Suprapubic skin (tissue), 4 donors: ENCODE data around the gene PTPN21. TPM values are rescaled to one million over a fixed set of nuclear protein-coding genes. Genes with fewer than 3 reads are reported as not detected.

Experiments
- DNase-seq, 2 donors: peaks; one replicate each; pipeline ENCODE4 v3.0.0-alpha.2; 2019; ENCODE audit warnings: low spot score in 2 of 2
- H3K27ac ChIP-seq: fragments of 200-600 bp; sonication (generic); one replicate; pipeline ENCODE4 v1.5.1; 2019
- H3K27me3 ChIP-seq: fragments of 200-600 bp; sonication (generic); one replicate; pipeline ENCODE4 v1.5.1; 2019
- H3K36me3 ChIP-seq: fragments of 200-600 bp; sonication (generic); one replicate; pipeline ENCODE4 v1.5.1; 2019
- H3K4me1 ChIP-seq: fragments of 200-600 bp; sonication (generic); one replicate; pipeline ENCODE4 v1.5.1; 2019
- H3K4me3 ChIP-seq: fragments of 200-600 bp; sonication (generic); one replicate; pipeline ENCODE4 v1.5.1; 2019; ENCODE audit warnings: mild to moderate bottlenecking
- H3K9me3 ChIP-seq: fragments of 200-600 bp; sonication (generic); one replicate; pipeline ENCODE4 v1.5.1; 2019
- CTCF ChIP-seq, 2 donors: fragments of 200-600 bp in 1 of 2; fragments of 450-650 bp in 1 of 2; sonication (generic) in 1 of 2; IDR thresholded peaks; one replicate each; pipeline ENCODE4 v1.5.1; 2016 to 2019; ENCODE audit warnings: antibody characterized with exemption in 2 of 2, mild to moderate bottlenecking in 1 of 2, moderate library complexity in 1 of 2
- EP300 ChIP-seq: sonication (generic); formaldehyde crosslinking; IDR thresholded peaks from one replicate; pipeline ENCODE4 v1.6.1; 2017; ENCODE audit warnings: antibody characterized with exemption
- POLR2A ChIP-seq, 2 donors: fragments of 450-650 bp; IDR thresholded peaks; one replicate each; pipeline ENCODE4 v1.6.1; 2017; ENCODE audit warnings: antibody characterized with exemption in 2 of 2, mild to moderate bottlenecking in 2 of 2, moderate library complexity in 2 of 2
- POLR2AphosphoS5 ChIP-seq, 3 donors: sonication (generic); formaldehyde crosslinking; IDR thresholded peaks; one replicate each; pipeline ENCODE4 v1.6.1; 2017; ENCODE audit warnings: antibody characterized with exemption in 3 of 3
- WGBS: methylation state at CpG from one replicate; pipeline ENCODE4 v1.1.5; 2018; 5-methylcytosine and 5-hydroxymethylcytosine counted together
- total RNA-seq, 4 donors: library from RNA; depleted of rRNA; stranded (reverse); fragments of >200 nt; gene quantifications; one replicate each; pipeline ENCODE4 v1.1.0, GENCODE V29; 2016

The PTPN21 gene
- total RNA-seq, 4 donors from 2014 or later: 33.2 to 71.1 (median 39.9) TPM

DNA sequence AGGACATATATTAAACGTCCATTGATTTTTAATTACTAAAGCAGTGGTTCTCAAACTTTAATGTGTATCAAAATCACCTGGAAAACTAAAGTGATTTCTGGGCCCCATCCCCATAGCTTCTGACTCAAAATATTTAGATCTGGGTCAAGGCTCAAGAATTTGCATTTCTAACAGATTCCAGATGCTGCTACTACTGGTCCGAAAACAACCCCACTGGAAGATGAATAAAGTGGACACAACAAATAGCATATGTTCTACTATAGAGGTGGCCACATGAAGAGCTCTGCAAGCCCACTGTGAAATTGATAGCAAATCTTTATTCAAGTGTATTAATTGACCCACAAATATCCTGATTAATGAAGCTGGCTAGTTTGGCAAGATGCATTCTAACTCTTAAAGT is 99.9 kb downstream of the PTPN21 start:
- Histone ChIP-seq H3K9me3 (no peaks in the 10 kb centered on the region), H3K4me1 (no peaks in the 10 kb centered on the region), H3K4me3 (no peak overlapping the region), H3K36me3 (peaks cover 27% of the 10 kb centered on the region), H3K27me3 (no peaks in the 10 kb centered on the region), H3K27ac (no peak overlapping the region)
- 73% methylated on average over 2 of the region's 2 CpGs for WGBS
- TF ChIP-seq POLR2A (IDR thresholded peaks at IDR 0.05) (no peak), CTCF (IDR thresholded peaks at IDR 0.05) (no peak), EP300 (no peak), POLR2AphosphoS5 (IDR thresholded peaks at IDR 0.05) (no peak)
- no peak for DNase-seq

DNA sequence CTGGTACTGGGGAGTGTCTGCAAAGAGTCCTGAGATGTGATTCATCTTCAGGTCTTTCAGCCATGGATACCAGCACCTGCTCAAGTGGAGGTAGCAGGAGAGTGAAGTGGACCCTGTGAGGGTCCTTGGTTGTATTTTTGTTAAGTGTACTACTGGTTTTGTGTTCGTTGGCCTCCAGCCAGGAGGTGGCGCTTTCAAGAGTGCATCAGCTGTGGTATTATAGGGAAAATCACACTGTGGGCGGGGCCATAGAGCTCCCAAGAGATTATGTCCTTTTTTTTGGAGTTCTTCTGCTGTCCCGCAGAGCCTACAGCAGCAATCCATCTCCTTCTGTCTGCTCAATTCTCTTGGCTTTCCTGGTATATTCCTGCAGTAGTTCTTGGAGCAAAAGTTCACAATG is 102.6 kb downstream of the PTPN21 start:
- Histone ChIP-seq H3K4me1 (no peaks in the 10 kb centered on the region), H3K36me3 (peaks cover 29% of the 10 kb centered on the region), H3K27ac (no peak overlapping the region), H3K9me3 (no peaks in the 10 kb centered on the region), H3K4me3 (no peak overlapping the region), H3K27me3 (no peaks in the 10 kb centered on the region)
- 95% methylated on average over 4 of the region's 4 CpGs for whole genome bisulfite sequencing
- TF ChIP-seq EP300 (no peak), POLR2A (IDR thresholded peaks at IDR 0.05) (no peak), CTCF (IDR thresholded peaks at IDR 0.05) (no peak), POLR2AphosphoS5 (IDR thresholded peaks at IDR 0.05) (no peak)
- DNase-seq: no peak

GRCh38 chr14:88439088-88439487 is 115.7 kb downstream of the PTPN21 start:
- DNase-seq: no peak
- Histone ChIP-seq H3K4me3 (no peak overlapping the region), H3K27me3 (no peaks in the 10 kb centered on the region), H3K9me3 (no peaks in the 10 kb centered on the region), H3K4me1 (no peaks in the 10 kb centered on the region), H3K27ac (no peak overlapping the region), H3K36me3 (peaks cover 37% of the 10 kb centered on the region)
- TF ChIP-seq POLR2AphosphoS5 (IDR thresholded peaks at IDR 0.05) (no peak), EP300 (no peak), CTCF (IDR thresholded peaks at IDR 0.05) (no peak), POLR2A (IDR thresholded peaks at IDR 0.05) (no peak)
- WGBS: 93% methylated on average over 2 of the region's 2 CpGs

- H3K4me1 ChIP-seq: no peaks in the 10 kb centered on the region
- no peak for DNase-seq
- no peak overlapping the region for H3K27ac ChIP-seq
- no peaks in the 10 kb centered on the region for H3K9me3 ChIP-seq
- peaks cover 37% of the 10 kb centered on the region for H3K36me3 ChIP-seq
- 93% methylated on average over 5 of the region's 5 CpGs for WGBS
- no peak for TF ChIP-seq CTCF (IDR thresholded peaks at IDR 0.05)
- TF ChIP-seq POLR2A (IDR thresholded peaks at IDR 0.05): no peak
- no peak for TF ChIP-seq POLR2AphosphoS5 (IDR thresholded peaks at IDR 0.05)
- no peak for TF ChIP-seq EP300
- no peaks in the 10 kb centered on the region for H3K27me3 ChIP-seq
- no peak overlapping the region for H3K4me3 ChIP-seq
Observed at GRCh38 chr14:88437658-88438057, 117.1 kb downstream of the PTPN21 start.

DNA sequence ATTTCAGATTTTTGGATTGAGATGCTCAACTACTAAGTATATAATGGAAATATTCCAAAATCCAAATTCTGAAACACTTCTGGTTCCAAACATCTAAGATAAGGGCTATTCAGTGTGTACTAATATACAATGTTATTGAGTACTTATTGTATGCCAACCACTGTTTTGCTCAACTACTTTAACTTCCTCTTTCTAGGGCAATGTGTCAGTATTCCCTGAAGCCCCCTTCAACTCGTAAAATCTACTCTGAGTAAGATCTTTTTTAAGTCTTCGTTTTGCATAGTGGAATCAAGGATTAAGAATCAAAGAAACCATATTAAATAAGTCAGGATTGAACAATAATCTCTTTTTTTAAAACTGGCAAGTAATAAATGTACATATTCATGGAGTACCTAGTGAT is 123.8 kb downstream of the PTPN21 start:
- DNase-seq: no peak
- Histone ChIP-seq H3K4me3 (no peak overlapping the region), H3K27me3 (no peaks in the 10 kb centered on the region), H3K27ac (no peak overlapping the region), H3K36me3 (peaks cover 11% of the 10 kb centered on the region), H3K9me3 (no peaks in the 10 kb centered on the region), H3K4me1 (no peaks in the 10 kb centered on the region)
- TF ChIP-seq EP300 (no peak), POLR2AphosphoS5 (IDR thresholded peaks at IDR 0.05) (no peak)
- 88% methylated on average over 2 of the region's 2 CpGs for WGBS

DNA sequence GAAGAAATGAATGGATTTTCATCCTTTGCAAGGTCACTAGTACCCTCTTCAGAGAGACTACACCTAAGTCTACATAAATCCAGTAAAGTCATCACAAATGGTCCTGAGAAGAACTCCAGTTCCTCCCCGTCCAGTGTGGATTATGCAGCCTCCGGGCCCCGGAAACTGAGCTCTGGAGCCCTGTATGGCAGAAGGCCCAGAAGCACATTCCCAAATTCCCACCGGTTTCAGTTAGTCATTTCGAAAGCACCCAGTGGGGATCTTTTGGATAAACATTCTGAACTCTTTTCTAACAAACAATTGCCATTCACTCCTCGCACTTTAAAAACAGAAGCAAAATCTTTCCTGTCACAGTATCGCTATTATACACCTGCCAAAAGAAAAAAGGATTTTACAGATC is 128.5 kb downstream of the PTPN21 start:
- peaks cover 11% of the 10 kb centered on the region for H3K36me3 ChIP-seq
- TF ChIP-seq POLR2A (IDR thresholded peaks at IDR 0.05) (no peak), CTCF (IDR thresholded peaks at IDR 0.05) (no peak), EP300 (no peak), POLR2AphosphoS5 (IDR thresholded peaks at IDR 0.05) (no peak)
- 90% methylated on average over 7 of the region's 7 CpGs for WGBS
- no peaks in the 10 kb centered on the region for H3K4me1 ChIP-seq
- no peaks in the 10 kb centered on the region for H3K27me3 ChIP-seq
- H3K9me3 ChIP-seq: no peaks in the 10 kb centered on the region
- H3K27ac ChIP-seq: no peak overlapping the region
- no peak overlapping the region for H3K4me3 ChIP-seq
- DNase-seq: no peak
